Measurements from ENCODE around the gene STK16.

The STK16 gene

DNA sequence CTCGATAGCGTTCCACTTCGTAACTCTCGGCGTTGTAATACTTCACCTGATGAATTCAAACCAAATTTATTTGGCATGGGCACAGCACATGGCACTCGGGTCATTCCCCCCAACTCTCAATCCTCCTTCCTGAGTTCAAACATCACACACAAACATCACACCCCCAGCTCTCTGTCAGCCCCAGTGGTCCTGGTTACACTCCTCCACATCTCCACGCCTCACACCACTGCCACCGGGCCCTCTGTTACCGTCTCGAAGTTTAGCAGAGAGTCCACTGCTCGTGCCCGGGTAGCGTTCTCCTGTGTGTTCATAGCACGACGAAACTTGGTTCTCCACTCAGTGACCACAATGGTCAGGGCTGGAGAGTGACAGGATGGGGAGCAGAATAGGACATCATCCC, 31.1 kb upstream of the STK16 start:
- DNase-seq: no peak

DNA sequence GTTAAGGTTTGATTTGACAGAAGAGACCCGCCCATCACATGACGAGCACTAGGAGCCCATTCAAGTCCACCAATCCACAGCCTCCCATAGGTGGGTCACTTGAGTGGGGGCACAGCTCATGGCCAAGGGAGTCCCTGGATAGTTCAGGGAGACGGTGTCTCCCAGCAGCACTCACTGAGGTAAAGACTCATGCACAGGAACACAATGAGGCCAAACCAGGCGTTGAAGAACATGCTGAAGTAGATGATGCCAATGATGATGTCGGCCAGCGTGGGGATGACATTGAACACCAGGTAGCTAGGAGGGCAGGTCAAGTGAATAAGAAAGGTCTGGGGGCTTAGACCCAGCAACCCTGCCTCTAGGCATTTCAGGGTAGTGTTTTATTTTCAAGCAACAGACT, 30.5 kb upstream of the STK16 start:
- no peak for DNase-seq

DNA sequence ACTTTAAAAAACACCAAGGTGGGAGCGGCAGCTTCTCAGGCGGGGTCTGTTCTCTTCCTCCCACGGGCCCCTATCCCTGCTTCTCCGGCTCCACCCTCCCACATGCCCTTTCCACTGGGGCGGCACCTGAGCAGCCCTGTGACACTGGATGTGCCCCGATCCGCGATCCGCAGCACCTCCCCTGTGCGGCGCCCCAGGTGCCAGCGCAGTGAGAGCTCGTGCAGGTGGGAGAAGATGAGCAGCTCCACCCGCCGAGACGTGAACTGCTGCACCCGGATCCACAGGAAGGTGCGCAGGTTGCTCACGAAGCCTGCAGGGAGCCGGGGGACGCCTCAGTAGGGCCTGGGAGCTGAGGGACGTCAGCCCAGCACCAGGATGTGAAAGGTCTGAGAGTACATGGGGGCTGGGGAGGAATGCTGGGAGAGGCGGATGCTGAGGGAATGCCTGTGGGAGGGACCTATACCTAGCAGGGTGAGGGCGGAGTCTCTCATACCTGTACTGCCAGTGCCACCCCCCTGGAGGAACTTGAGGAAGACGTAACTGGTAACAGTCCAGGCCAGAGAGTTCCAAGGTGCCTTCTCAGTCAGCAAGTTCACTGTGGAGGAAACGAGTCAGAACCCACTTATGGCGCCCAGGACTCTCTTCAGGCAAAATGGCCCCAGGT, 29.3 kb upstream of the STK16 start:
- DNase-seq: no peak

DNA sequence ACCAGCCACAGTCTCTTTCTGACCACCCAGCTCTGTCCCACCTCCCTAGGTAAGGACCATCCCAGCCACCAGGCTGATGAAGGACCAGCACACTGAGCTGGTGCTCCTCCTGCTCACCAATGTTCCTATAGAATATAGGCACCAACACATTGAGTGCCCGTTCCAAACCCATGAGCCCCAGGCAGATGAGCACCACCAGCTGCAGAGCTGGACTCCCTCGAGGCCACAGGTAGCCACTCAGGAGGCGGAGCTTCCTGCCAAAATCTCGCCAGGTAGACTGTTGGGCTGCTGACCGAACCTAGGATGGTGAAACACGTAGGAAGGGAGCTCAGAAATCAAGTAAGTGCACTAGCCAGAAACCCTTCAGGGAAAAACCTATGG, 28.8 kb upstream of the STK16 start:
- no peak for DNase-seq

DNA sequence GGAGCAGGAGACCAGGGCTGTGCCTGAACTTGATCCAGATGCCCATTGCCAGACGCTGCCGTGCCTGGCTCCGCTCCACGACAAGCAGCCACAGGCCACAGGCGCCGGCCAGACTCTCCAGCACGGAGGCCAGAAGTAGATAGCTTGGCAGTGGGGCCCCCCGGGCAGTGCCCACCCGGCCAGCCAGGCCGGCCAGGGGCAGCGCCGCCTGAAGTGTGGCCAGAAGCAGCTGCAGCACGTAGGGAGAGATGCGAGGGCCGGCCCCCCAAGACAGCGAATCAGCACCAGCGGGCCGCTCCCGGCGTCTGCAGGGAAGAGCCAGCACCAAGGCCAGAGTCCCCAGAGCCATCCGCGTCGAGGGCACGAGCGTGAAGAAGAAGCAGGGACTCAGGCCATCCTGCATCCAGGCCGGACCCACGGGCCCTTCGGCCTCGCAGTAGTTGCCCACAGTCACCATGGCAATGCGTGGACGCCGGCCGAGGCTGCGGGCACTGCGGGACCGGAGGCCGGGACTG, 27.0 kb upstream of the STK16 start:
- no peak for DNase-seq

DNA sequence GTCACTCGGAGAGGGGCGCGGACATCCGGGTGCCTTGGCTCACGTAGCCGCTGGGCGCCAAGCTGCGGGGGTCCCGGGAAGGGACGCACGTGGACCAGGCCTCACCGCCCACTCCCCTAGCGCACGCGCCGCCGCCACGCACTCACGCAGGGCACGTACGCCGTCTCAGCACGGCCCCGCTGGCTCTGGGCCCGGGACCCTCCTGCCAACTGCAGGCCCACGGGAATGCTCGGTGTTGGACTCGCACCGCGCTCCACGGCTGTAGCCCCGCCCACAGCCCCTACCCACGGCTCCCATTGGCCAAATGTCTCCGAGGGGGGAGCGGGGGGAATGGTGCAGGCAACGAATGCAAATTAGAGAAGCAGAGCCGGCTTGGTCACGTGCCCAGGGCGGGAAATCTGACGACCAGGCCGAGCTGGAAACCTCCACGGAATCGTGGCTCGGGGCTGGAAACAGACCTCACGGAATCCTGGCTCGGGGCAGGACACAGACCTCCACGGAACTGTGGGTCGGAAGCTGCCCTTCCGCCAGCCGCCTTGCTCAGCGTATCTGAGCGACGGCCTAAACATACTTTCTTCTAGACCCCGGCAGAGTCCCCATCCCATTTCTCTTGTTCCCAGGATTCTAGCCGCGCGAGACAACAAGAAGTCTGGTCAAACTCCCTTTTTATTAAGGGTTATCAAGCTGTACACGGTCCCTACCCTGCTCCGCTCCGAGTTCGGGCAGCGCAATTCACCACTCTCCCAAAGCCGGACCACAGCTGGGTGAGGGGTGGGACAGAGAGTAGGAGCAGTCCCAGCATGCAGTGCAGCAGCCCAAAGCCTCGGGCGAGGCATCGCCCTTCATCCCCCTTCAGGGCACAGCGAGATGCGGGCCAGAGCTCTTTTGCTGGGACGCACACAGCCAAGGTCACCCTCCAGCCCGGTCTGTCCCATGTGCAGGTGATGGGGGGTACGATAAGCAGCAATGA, 26.3 kb upstream of the STK16 start, which contains the start of gene ABCB6:
Gene ABCB6, minus strand, starts transcription at position 227 of the 970 bp plus-strand sequence. CDS start 285 bp downstream, outside the sequence.
- peak; percentile 79 for DNase-seq

DNA sequence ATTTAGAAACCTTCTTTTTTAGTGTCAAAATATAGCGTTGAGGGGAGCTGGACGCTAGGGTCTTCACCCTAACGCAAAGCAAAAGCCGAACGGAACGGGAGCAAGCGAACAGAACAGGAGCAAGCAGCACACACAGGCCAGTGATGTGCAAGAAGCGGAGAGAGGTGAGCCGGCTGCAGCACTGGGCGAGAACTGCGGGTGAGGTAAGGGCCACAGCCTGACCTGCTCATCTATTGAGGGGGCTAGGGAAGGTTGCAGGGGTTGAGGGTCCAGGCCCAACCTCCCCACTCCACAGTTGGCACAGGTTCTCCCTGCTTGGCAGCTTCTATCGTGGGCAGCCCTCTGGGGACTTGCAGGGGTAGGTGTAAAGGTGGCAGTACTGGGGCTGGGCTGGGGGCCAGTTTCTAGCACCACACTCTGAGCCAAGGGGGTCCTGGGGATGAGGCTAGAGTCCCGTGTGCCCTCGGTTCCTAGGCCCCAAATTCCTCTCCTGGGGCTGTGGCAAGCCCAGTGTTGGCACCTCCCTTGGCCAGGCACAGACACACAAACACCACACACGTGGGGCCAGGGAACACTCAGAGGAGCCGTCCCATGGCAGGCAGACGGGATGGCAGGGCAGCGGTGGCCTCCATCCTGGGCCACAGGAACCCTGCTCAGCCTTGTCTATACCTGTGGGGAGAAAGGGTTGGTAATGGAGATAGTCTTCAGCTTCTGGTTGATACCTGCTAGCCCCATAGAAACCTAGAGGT, 25.3 kb upstream of the STK16 start:
- DNase-seq: no peak

DNA sequence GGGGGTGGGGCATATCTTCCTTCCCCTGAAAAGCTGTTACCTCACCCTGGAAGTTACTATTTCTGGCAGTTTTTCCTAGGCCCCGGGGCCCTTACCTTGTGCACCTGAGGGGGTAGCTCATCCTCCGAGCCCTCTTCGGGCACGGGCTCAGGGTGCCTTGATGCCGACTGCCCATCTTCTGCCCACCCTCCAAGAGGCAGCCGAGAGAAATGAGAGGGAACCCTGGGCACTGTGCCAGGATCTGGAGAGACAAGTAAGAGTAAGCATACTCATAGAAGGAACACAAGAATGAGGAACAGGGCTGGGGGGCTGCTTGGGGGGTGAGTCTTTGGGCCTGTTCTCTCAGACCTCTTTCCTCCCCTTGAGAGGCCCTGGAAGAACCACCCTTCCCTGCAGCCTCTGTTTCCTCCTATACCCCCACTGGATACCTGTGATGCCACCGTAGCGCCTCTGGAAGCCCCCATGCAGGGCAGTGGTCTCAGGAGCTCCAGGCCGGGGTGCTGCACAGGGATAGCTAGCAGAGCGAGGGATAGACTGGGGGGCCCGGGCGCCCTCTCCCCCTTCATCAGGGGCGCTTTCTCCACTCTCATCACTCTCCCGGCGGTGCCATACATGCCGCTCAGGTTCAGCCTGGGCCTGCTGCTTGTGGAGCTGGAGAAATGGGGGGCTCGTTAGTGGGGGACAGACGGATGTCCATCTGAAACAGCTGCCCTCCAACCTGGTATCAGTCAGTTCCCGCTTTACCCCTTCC, 24.5 kb upstream of the STK16 start:
- no peak for DNase-seq

DNA sequence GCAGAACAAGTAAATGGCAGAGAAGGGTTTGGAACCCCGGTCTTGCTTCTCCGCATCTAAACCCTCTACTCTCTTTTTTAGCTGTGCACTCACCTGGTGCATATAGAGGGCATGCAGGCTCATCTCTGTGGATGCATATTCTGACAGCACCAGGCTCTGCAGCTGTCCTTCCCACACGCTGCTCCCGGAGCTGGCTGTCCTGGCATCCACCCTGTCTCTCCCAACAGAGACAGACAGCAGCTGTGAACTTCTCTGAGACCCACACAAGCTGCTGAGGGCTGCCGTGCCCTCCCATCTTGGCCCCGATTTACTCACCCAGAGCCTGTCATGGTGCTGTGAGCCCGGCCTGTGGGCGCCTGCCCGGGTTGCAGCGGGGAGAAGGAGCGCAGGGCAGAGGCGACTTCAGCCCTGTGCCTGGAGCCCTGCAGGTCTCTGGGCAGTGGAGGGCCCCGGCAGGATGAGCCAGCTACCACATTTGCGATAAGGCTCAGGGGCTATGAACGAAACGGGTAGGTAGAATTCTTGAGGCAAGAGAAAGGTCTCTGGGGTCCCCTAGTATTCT, 23.2 kb upstream of the STK16 start:
- no peak for DNase-seq

DNA sequence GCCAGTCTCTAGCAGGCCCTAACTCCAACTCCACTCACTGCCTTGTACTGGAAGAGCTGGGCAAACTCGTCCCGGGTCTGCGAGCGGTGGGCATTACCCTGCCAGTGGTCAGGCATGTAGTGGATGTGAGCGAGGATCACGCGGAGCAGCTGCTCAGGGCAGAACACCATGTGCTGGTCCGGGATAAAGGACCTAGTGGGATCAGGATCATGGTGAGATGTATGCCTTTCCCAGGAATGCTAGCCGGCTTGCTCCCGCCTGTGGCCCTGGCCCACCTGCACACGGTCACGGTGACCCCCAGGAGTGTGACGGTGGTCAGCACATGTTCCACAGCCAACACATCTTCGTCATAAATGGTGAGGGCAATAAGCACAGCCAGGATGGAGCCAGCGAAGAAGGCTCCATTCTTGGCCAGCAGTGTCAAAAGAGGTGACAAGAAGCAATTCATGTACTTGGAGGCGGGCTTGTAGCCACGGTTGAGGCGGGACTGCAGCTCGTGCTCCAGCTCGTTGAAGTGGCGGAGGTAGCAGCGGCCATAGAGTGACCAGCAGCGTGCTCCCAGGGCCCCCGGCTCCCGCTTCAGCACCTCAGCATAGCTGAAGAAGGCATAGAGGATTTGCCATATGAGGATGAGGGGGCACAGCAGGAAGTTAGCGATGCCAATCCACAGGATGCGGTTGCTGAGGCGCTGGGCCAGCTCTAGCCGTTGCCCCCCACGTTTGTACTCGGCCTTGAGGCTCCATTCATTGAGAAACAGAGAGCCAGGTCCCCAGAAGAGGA, 21.3 kb upstream of the STK16 start:
- no peak for DNase-seq

DNA sequence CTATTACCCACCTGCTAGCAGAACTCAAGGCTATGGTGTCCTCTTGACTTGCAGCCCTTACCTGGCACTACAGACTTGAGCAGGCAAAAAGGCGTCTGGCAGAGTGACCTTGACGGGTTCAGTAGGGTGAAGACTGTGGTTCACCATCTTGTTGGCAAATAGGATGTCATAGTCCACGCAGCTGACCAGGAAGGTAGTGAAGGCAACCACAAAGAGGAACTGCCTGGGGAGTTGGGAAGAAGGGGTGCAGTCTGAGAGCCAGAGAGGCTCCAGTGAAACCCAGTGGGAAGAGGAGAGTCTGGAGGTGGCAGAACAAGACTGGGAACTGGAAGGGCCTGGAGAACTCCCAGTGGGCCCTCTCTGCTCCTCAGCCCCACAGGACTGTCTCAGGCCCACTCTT, 19.9 kb upstream of the STK16 start:
- no peak for DNase-seq

DNA sequence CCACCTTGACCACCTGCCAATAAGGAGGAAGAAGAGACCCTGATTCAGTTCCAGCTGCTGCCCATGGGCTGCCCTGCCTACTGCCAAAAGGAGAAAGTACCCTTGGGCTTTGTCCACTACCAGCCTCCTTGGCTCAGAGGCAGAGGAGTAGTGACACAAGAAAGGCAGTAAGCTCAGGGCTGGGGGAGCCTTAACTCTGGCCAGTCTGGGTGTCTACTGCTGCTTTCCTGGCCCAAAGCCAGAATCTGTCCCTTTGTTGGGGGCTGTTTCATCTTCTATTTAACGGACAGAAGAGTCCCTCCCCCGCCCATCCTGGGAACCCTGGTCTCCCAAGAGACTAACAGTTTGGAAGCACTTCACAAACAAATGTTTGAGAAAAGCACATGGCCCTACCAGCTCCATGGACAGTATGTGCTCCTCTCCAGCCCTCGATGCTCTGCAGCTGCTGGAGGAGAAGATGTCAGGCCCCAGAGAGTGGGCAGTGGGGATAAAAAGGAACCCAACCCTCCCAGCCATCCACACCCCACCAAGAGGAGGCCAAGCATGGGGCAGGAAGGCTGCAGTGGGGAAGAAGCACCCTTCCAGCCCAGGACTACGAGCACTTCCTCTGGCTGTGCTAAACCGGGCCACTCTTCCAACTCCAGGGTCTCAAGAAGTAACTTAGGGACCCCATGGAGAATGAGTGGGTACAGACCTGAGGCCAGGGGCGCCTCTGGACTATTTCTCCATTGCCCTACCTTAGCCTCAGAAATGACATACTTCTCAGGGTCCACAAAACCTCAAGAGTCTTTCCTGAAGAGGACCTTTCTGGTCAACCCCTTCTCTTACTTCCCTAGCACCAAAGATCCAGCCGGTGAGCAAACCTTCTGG, 17.0 kb upstream of the STK16 start:
- DNase-seq: no peak

DNA sequence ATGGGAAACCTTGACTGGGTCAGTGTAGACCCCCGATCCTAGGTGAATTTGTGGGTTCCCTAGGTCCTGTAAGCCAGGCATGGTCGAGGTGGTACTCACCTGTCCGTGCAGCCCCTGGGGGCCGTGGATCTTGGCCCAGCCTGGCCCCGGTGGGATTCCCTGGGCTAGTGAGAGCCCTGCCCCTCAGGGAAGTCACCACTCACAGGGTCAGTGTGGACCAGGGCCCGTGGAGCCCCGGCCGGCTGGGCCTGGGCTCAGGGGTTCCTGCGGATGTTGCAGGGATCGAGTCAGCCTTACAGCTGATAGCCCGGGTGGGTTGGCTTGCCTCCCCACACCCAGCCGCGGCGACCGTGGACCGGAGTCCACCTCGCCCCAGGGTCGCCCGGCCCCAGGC, 16.4 kb upstream of the STK16 start:
- DNase-seq: no peak

DNA sequence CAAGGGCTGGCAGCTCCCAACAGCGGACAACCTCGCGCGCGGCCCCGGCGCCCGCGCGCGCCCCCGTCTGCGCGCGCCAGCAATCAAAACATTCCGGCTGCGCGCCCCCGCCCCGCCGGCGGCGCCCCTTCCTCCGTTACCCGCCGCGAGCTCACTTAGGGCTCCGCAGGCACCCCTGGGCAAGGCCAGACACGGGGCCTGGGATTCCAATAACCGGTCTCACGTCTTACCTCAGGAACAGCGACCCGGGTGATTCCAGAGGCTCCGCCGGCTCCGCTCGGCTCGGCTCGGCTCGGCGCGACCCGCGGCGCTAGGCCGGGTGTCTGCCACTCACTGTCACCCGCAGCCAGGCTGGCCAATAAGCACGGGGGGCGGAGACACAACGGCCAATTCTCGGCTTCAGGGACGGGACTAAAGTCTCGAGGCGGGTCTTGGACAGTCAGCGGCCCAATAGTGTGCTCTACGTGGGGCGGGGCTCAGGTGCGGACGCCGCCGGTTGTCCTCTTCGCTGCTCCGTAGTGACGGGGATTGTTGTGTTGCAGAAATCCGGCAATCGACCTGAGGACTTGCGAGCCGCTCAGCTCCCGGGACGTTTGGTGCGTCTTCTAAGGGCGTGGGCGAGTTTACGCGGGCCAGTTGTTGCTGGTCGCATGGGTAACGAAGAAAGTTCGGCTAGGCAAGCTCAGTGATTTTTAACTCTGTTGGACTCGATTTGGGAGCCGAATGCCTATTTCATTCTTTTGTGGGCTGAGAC, 15.8 kb upstream of the STK16 start, which contains the start of the genes ANKZF1 and ATG9A:
Gene ANKZF1, plus strand, starts transcription at position 502 of the 754 bp plus-strand sequence. CDS start 452 bp downstream, outside the sequence.
Gene ATG9A, minus strand, starts transcription at position 332 of the 754 bp plus-strand sequence. CDS start 1,612 bp downstream, outside the sequence.
- peak; percentile 96 for DNase-seq

DNA sequence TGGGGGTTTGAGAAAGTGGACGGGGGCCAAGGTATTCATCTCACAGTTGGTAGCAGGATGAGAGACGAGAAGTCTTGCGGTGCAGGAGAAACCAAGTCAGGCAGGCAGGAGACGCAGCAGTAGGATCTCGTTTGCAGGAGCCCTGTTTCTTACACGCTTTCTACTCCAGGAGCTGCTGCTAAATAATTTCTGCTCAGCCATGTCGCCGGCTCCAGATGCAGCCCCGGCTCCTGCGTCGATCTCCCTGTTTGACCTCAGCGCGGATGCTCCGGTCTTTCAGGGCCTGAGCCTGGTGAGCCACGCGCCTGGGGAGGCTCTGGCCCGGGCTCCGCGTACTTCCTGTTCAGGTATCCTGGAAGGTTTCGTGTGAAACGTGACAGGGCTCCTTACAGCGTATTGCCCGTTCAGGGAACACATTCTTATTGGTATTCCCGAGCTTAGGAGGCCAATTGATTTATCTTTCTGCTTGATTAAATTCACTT, 15.2 kb upstream of the STK16 start:
- no peak for DNase-seq

DNA sequence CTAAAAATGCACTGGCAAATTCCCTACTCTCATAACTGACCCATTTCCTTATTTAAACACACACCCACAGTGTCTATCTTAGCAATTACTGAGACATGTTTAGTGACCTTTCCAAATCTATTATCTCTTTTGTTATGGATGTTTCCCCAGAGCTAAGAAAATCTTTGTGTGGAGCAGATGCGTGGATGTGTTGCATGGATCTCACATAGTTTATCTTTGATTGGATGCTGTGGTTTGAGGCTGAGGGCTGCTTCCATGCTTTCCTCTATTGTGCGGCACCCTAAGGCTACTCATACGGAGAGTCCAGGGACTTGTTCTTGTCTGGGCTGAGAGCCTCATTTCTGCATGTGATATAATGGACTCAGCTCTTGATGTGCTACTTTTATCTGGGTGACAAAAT, 10.9 kb upstream of the STK16 start:
- DNase-seq: no peak

DNA sequence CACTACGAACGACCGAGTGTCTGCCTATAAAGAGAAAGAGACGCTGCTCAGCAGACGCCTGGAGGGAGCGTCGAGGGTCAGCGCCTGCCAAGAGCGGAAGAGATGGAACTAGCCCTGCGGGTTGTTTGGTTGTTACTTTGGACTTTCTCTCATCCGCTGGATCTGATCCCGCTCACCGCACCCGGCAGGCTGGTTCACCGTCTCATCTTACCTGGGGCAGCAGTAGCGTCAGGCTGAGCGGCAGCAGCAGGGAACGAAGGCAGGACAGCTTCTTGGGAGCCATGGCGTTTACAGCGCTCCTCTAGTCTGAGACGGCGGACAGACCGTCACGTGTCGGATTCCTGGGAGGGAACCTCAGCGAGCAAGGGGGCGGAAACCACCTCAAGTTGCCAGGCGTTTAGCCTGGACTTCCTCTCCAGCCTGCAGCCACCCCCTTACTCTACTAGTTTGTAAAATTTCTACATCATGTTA, 2.0 kb upstream of the STK16 start:
- DNase-seq: no peak

DNA sequence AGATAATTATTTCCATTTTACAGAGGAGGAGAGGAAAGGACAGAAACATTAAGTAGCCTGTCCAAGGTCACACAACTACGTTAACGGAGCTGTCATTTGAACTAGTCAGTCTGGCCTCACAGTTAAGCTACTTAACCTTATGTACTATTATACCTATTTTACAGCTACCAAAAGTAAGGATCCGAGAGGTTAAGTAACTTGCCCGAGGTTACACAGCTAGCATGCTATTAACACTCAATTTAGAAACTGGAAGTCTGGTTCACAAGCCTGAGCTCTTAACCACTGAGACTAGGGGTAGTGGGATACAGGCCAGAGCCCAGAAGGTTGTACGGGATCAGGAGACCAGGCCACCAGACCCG, 511 bp upstream of the STK16 start:
- no peak for DNase-seq

DNA sequence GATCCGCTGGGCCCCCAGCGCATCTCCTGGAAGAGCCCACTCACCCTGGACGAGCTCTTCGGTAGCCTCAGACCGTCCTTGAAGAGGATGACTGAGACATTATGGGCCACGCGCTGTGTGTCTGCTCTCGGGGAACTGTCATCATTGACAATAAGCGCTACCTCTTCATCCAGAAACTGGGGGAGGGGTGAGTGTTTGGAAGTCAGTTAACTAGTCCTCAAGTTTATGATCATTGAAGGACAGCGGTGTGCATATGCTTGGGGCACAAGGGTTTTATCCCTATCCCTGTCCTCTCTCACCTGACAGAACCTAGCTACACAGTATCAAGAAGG, 586 bp downstream of the STK16 start:
- no peak for DNase-seq

All from activated CD4-positive, alpha-beta T cell treated with anti-CD3 and anti-CD28 coated beads for 1 hour (primary cell).